ENCODE measurements around the gene ZNF777.

The ZNF777 gene

GRCh38 chr7:149468208-149468607 is 7.3 kb upstream of the ZNF777 start:
- H3K4me3 ChIP-seq (ENCODE audit: low read depth, low read length) = no peak overlapping the region
- DNase-seq (ENCODE audit: low read depth) = peak; percentile 14
- TF ChIP-seq CTCF (IDR thresholded peaks at IDR 0.05; ENCODE audit: control insufficient read depth, extremely low read depth, insufficient read depth) = peak; percentile 18; the same call in 1 of the 2 replicates

GRCh38 chr7:149467321-149467859 is 6.5 kb upstream of the ZNF777 start:
- no peak for TF ChIP-seq CTCF (IDR thresholded peaks at IDR 0.05; ENCODE audit: control insufficient read depth, extremely low read depth, insufficient read depth)
- no peak overlapping the region for H3K4me3 ChIP-seq (ENCODE audit: low read depth, low read length)
- no peak for DNase-seq (ENCODE audit: low read depth)

GRCh38 chr7:149466364-149466763 is 5.5 kb upstream of the ZNF777 start:
- no peak for DNase-seq (ENCODE audit: low read depth)
- no peak for TF ChIP-seq CTCF (IDR thresholded peaks at IDR 0.05; ENCODE audit: control insufficient read depth, extremely low read depth, insufficient read depth)
- H3K4me3 ChIP-seq (ENCODE audit: low read depth, low read length) = no peak overlapping the region

- no peak for TF ChIP-seq CTCF (IDR thresholded peaks at IDR 0.05; ENCODE audit: control insufficient read depth, extremely low read depth, insufficient read depth)
- no peak for DNase-seq (ENCODE audit: low read depth)
- H3K4me3 ChIP-seq (ENCODE audit: low read depth, low read length) = no peak overlapping the region
Measured at GRCh38 chr7:149463500-149464161, 2.8 kb upstream of the ZNF777 start.

GRCh38 chr7:149462101-149462520 is 1.2 kb upstream of the ZNF777 start:
- H3K4me3 ChIP-seq (ENCODE audit: low read depth, low read length) = no peak overlapping the region
- TF ChIP-seq CTCF (IDR thresholded peaks at IDR 0.05; ENCODE audit: control insufficient read depth, extremely low read depth, insufficient read depth) = no peak
- no peak for DNase-seq (ENCODE audit: low read depth)

- H3K4me3 ChIP-seq (ENCODE audit: low read depth, low read length) = peak overlapping the region; percentile 58
- no peak for DNase-seq (ENCODE audit: low read depth)
- no peak for TF ChIP-seq CTCF (IDR thresholded peaks at IDR 0.05; ENCODE audit: control insufficient read depth, extremely low read depth, insufficient read depth)
Measured at GRCh38 chr7:149459540-149460452, 1.1 kb downstream of the ZNF777 start.

Data from LNCaP clone FGC (cell line).